Activated B cell treated with CpG ODN at 0.5 μM for 24 hours (primary cell): Measurements from ENCODE around the gene AADACL4. TPM values are rescaled to one million over a fixed set of nuclear protein-coding genes. Genes with fewer than 3 reads are reported as not detected.

Experiments
- ATAC-seq: fragments of 200-7000 bp; cut with Tn5 transposase; one replicate; pipeline ENCODE4 v1.10.0; 2021; ENCODE audit warnings: low read depth, mild to moderate bottlenecking, moderate library complexity
- CTCF ChIA-PET: fragments of 350-600 bp; sonication (Branson Sonifier 250); formaldehyde crosslinking; loops from one replicate; lab custom pipeline; 2021; ENCODE audit warnings: antibody characterized with exemption; lab: Charles Lee
- POLR2A ChIA-PET: fragments of 350-600 bp; sonication (Branson Sonifier 250); formaldehyde crosslinking; loops from one replicate; lab custom pipeline; 2021; ENCODE audit warnings: antibody characterized with exemption; lab: Charles Lee
- DNase-seq: peaks from one replicate; pipeline ENCODE4 v3.0.0; 2022
- H3K27ac Mint-ChIP-seq: one replicate; pipeline ENCODE4 v1.8.0; 2020; ENCODE audit warnings: mixed read lengths
- H3K27me3 Mint-ChIP-seq: one replicate; pipeline ENCODE4 v1.8.0; 2021; ENCODE audit warnings: mixed read lengths
- H3K36me3 Mint-ChIP-seq: one replicate; pipeline ENCODE4 v1.8.0; 2021; ENCODE audit warnings: low read depth, mixed read lengths
- H3K4me1 Mint-ChIP-seq: one replicate; pipeline ENCODE4 v1.8.0; 2021; ENCODE audit warnings: mixed read lengths
- H3K4me3 Mint-ChIP-seq: one replicate; pipeline ENCODE4 v1.8.0; 2020; ENCODE audit warnings: mild to moderate bottlenecking, mixed read lengths
- H3K9me3 Mint-ChIP-seq: one replicate; pipeline ENCODE4 v1.8.0; 2020; ENCODE audit warnings: mixed read lengths
- CTCF ChIP-seq: fragments of 200-600 bp; IDR thresholded peaks from one replicate; pipeline ENCODE4 v1.8.0; 2022; ENCODE audit warnings: antibody characterized with exemption, mild to moderate bottlenecking
- intact Hi-C: fragments of 100-400 bp; cut with micrococcal nuclease; formaldehyde crosslinking; loops from one replicate; pipeline ENCODE4 v1.15.1; 2024
- total RNA-seq: library from RNA; stranded (reverse); gene quantifications from 2 replicates; pipeline ENCODE4 v1.2.3, GENCODE V29; 2022

AADACL4 gene
- total RNA-seq, 1 donor from 2014 or later, result not detected

- no peak overlapping the region for H3K27ac Mint-ChIP-seq
- no peak overlapping the region for H3K4me3 Mint-ChIP-seq
- H3K36me3 Mint-ChIP-seq, result no peaks in the 10 kb centered on the region
- no peak for TF ChIP-seq CTCF
- CTCF ChIA-PET, result no interaction called here
- H3K27me3 Mint-ChIP-seq, result peaks cover 18% of the 10 kb centered on the region
- DNase-seq, result no peak
- intact Hi-C loops, result no loop called here
- ATAC-seq, result no peak
- POLR2A ChIA-PET, result no interaction called here
- H3K9me3 Mint-ChIP-seq, result no peaks in the 10 kb centered on the region
- peaks cover 13% of the 10 kb centered on the region for H3K4me1 Mint-ChIP-seq
These were observed 46.1 kb upstream of the AADACL4 start for GRCh38 chr1:12597792-12598191.

- DNase-seq (no peak), ATAC-seq (no peak)
- intact Hi-C loops, result no loop called here
- Mint-ChIP-seq H3K9me3 (no peaks in the 10 kb centered on the region), H3K4me1 (peaks cover 13% of the 10 kb centered on the region), H3K27ac (no peak overlapping the region), H3K4me3 (no peak overlapping the region), H3K27me3 (peaks cover 15% of the 10 kb centered on the region), H3K36me3 (no peaks in the 10 kb centered on the region)
- POLR2A ChIA-PET, result interaction anchor here (0.7 kb wide), 1 partner anchor 1273 kb away, joined by 3 read pairs; no protein-coding TSS in a partner anchor
- CTCF ChIA-PET, result interaction anchor here (0.8 kb wide), 1 partner anchor 19 kb away, joined by 3 read pairs; the partner anchor contains the start of gene DHRS3
- TF ChIP-seq CTCF, result no peak
These were observed 44.9 kb upstream of the AADACL4 start for GRCh38 chr1:12598974-12599373.

GRCh38 chr1:12599657-12600056 lies 44.2 kb upstream of the AADACL4 start:
- no peak for TF ChIP-seq CTCF
- DNase-seq (no peak), ATAC-seq (no peak)
- ChIA-PET POLR2A (no interaction called here), CTCF (no interaction called here)
- Mint-ChIP-seq H3K27ac (no peak overlapping the region), H3K36me3 (no peaks in the 10 kb centered on the region), H3K4me3 (no peak overlapping the region), H3K27me3 (peaks cover 8% of the 10 kb centered on the region), H3K4me1 (peaks cover 7% of the 10 kb centered on the region), H3K9me3 (no peaks in the 10 kb centered on the region)
- intact Hi-C loops, result no loop called here

- no peak for TF ChIP-seq CTCF
- ATAC-seq (no peak), DNase-seq (no peak)
- Mint-ChIP-seq H3K36me3 (no peaks in the 10 kb centered on the region), H3K4me1 (peaks cover 2% of the 10 kb centered on the region), H3K27me3 (peaks cover 6% of the 10 kb centered on the region), H3K4me3 (no peak overlapping the region), H3K27ac (no peak overlapping the region), H3K9me3 (no peaks in the 10 kb centered on the region)
- intact Hi-C loops, result no loop called here
- ChIA-PET CTCF (no interaction called here), POLR2A (no interaction called here)
These were observed 43.5 kb upstream of the AADACL4 start for GRCh38 chr1:12600335-12600734.

- intact Hi-C loops, result loop anchor here (1.0 kb wide), 1 partner anchor 18 kb away; no protein-coding TSS in a partner anchor
- ChIA-PET CTCF (interaction anchor here (1.0 kb wide), 1 partner anchor 19 kb away, joined by 4 read pairs; no protein-coding TSS in a partner anchor), POLR2A (no interaction called here)
- Mint-ChIP-seq H3K27ac (no peak overlapping the region), H3K36me3 (no peaks in the 10 kb centered on the region), H3K4me1 (peaks cover 2% of the 10 kb centered on the region), H3K9me3 (no peaks in the 10 kb centered on the region), H3K4me3 (no peak overlapping the region), H3K27me3 (peaks cover 6% of the 10 kb centered on the region)
- TF ChIP-seq CTCF, result no peak
- DNase-seq (no peak), ATAC-seq (no peak)
These were observed 42.8 kb upstream of the AADACL4 start for GRCh38 chr1:12600880-12601633.
